IMR-90 (cell line): ENCODE measurements around the gene GPR39.

Source experiments
- BHLHE40 ChIP-seq: fragments of 150-350 bp; IDR thresholded peaks from 2 replicates; pipeline ENCODE4 v1.6.1; 2016; ENCODE audit warnings: mild to moderate bottlenecking, low read depth, low read length
- CEBPB ChIP-seq: IDR thresholded peaks from 2 replicates; pipeline ENCODE4 v1.6.1; 2012; ENCODE audit warnings: low read depth, low read length, improper control_type of control experiment
- CHD1 ChIP-seq: IDR thresholded peaks from 2 replicates; pipeline ENCODE4 v1.6.1; 2012; ENCODE audit warnings: low read depth, low read length, improper control_type of control experiment
- FOS ChIP-seq: fragments of 150-350 bp; IDR thresholded peaks from 2 replicates; pipeline ENCODE4 v1.6.1; 2016; ENCODE audit warnings: low read depth, low read length
- MAZ ChIP-seq: IDR thresholded peaks from 2 replicates; pipeline ENCODE4 v1.6.1; 2012; ENCODE audit warnings: low read depth, mild to moderate bottlenecking, low read length, improper control_type of control experiment, moderate library complexity, borderline replicate concordance
- MXI1 ChIP-seq: IDR thresholded peaks from 2 replicates; pipeline ENCODE4 v1.6.1; 2012; ENCODE audit warnings: low read depth, mild to moderate bottlenecking, low read length, moderate library complexity, borderline replicate concordance
- POLR2A ChIP-seq: IDR thresholded peaks from 2 replicates; pipeline ENCODE4 v1.6.1; 2012; ENCODE audit warnings: mild to moderate bottlenecking, low read depth, low read length
- RAD21 ChIP-seq: IDR thresholded peaks from 2 replicates; pipeline ENCODE4 v1.6.1; 2012; ENCODE audit warnings: low read length, improper control_type of control experiment
- RCOR1 ChIP-seq: IDR thresholded peaks from 2 replicates; pipeline ENCODE4 v1.6.1; 2012; ENCODE audit warnings: mild to moderate bottlenecking, low read length, improper control_type of control experiment; ENCODE audit not compliant: insufficient replicate concordance
- RFX5 ChIP-seq: IDR thresholded peaks from 2 replicates; pipeline ENCODE4 v1.8.0; 2012; ENCODE audit warnings: low read depth, mild to moderate bottlenecking, low read length, moderate library complexity
- SMC3 ChIP-seq: fragments of 150-350 bp; IDR thresholded peaks from 2 replicates; pipeline ENCODE4 v1.6.1; 2016; ENCODE audit warnings: low read depth, mild to moderate bottlenecking, antibody characterized with exemption, low read length, moderate library complexity
- TF ChIP-seq, protein P1 (sequence below): conservative IDR thresholded peaks from 2 replicates; pipeline ENCODE4 v1.5.1; 2012; ENCODE audit warnings: mild to moderate bottlenecking, low read depth, low read length, improper control_type of control experiment
- TF ChIP-seq, protein P2 (sequence below): fragments of 150-350 bp; IDR thresholded peaks from 2 replicates; pipeline ENCODE4 v1.6.1; 2016; ENCODE audit warnings: low read depth, mild to moderate bottlenecking, low read length, moderate library complexity, borderline replicate concordance
- TF ChIP-seq, protein P3 (sequence below): fragments of 150-350 bp; IDR thresholded peaks from 2 replicates; pipeline ENCODE4 v1.6.1; 2017; ENCODE audit warnings: mild to moderate bottlenecking, antibody characterized with exemption, low read length, low read depth

DNA sequence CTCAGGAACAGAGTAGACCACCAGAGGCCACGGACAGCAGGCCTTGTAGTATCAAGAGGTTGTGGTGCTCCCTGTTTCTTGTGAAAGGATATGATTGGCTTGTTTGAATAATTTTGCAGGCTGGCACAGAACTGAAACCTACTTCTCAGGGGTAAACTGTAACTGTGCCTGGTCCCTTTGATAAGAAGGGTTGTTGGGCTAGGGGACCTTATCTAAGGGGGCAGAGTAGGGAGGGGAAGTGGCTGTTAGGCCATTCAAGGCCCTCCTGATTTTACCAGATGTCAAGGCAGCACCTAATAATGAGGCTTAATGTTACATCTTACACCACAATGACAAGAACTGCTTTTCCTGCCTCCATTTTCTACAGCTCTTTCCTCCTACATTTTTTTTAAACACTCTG, 45.6 kb downstream of the GPR39 start:
- TF ChIP-seq, protein P1, sequence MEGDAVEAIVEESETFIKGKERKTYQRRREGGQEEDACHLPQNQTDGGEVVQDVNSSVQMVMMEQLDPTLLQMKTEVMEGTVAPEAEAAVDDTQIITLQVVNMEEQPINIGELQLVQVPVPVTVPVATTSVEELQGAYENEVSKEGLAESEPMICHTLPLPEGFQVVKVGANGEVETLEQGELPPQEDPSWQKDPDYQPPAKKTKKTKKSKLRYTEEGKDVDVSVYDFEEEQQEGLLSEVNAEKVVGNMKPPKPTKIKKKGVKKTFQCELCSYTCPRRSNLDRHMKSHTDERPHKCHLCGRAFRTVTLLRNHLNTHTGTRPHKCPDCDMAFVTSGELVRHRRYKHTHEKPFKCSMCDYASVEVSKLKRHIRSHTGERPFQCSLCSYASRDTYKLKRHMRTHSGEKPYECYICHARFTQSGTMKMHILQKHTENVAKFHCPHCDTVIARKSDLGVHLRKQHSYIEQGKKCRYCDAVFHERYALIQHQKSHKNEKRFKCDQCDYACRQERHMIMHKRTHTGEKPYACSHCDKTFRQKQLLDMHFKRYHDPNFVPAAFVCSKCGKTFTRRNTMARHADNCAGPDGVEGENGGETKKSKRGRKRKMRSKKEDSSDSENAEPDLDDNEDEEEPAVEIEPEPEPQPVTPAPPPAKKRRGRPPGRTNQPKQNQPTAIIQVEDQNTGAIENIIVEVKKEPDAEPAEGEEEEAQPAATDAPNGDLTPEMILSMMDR, result no peak
- TF ChIP-seq FOS (no peak), MXI1 (no peak), POLR2A (no peak), RFX5 (no peak), CEBPB (no peak), SMC3 (no peak), RAD21 (no peak), CHD1 (no peak), RCOR1 (no peak), BHLHE40 (no peak), MAZ (no peak)
- TF ChIP-seq, protein P2, sequence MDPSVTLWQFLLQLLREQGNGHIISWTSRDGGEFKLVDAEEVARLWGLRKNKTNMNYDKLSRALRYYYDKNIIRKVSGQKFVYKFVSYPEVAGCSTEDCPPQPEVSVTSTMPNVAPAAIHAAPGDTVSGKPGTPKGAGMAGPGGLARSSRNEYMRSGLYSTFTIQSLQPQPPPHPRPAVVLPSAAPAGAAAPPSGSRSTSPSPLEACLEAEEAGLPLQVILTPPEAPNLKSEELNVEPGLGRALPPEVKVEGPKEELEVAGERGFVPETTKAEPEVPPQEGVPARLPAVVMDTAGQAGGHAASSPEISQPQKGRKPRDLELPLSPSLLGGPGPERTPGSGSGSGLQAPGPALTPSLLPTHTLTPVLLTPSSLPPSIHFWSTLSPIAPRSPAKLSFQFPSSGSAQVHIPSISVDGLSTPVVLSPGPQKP, result no peak
- TF ChIP-seq, protein P3, sequence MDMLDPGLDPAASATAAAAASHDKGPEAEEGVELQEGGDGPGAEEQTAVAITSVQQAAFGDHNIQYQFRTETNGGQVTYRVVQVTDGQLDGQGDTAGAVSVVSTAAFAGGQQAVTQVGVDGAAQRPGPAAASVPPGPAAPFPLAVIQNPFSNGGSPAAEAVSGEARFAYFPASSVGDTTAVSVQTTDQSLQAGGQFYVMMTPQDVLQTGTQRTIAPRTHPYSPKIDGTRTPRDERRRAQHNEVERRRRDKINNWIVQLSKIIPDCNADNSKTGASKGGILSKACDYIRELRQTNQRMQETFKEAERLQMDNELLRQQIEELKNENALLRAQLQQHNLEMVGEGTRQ, result no peak
